ENCODE measurements around the gene ZNF148.

DNA sequence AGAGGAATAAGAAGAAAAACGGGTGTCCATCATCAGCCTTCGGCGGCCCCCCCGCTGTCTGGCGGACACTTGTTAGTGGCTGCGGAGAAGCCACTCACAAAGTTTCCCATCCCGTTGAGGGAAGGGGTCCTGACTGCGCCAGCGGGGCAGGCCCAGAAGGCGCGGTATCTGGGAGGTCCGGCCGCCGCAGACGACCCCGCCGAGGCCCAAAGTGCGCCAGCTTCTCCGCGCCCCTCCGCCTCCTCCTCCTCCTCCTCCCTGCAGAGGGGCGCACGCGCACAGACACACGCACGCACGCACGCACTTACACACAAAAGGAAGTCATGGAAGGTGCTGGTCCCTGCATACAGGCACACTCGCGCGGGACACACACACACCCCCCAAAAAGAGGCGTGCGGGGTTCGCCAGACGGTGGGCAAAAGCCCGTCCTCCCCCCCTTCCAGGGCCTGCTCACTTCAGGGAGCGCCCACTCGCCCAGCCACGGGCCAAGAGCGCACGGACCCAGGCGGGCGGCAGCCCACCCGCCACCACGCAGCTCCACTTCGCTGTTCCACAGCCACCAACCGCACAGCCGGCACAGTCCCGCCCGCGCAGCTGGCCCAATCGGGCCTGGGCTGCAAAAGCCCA, 18.0 kb downstream of the ZNF148 start:
- TF ChIP-seq, protein P1, sequence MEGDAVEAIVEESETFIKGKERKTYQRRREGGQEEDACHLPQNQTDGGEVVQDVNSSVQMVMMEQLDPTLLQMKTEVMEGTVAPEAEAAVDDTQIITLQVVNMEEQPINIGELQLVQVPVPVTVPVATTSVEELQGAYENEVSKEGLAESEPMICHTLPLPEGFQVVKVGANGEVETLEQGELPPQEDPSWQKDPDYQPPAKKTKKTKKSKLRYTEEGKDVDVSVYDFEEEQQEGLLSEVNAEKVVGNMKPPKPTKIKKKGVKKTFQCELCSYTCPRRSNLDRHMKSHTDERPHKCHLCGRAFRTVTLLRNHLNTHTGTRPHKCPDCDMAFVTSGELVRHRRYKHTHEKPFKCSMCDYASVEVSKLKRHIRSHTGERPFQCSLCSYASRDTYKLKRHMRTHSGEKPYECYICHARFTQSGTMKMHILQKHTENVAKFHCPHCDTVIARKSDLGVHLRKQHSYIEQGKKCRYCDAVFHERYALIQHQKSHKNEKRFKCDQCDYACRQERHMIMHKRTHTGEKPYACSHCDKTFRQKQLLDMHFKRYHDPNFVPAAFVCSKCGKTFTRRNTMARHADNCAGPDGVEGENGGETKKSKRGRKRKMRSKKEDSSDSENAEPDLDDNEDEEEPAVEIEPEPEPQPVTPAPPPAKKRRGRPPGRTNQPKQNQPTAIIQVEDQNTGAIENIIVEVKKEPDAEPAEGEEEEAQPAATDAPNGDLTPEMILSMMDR (IDR thresholded peaks at IDR 0.05), result no peak
- TF ChIP-seq, protein P2, sequence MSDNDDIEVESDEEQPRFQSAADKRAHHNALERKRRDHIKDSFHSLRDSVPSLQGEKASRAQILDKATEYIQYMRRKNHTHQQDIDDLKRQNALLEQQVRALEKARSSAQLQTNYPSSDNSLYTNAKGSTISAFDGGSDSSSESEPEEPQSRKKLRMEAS (IDR thresholded peaks at IDR 0.05), result peak; percentile 33; the same call in 1 of the 2 replicates
- TF ChIP-seq SMC3 (IDR thresholded peaks at IDR 0.05) (no peak), EHMT2 (IDR thresholded peaks at IDR 0.05; ENCODE audit: low read depth) (no peak), FOSL2 (IDR thresholded peaks at IDR 0.05) (no peak), FOSL2 (CRISPR knock-in tag; IDR thresholded peaks at IDR 0.05) (no peak), MYC (IDR thresholded peaks at IDR 0.05; ENCODE audit: borderline replicate concordance, low read length) (no peak), CEBPB (IDR thresholded peaks at IDR 0.05) (no peak), MAFK (IDR thresholded peaks at IDR 0.05; ENCODE audit: partially characterized antibody) (no peak), POLR2A (IDR thresholded peaks at IDR 0.05; ENCODE audit: low read length) (peak; percentile 43), CHD2 (IDR thresholded peaks at IDR 0.05; ENCODE audit: low read length, partially characterized antibody) (no peak)
- TF ChIP-seq, protein P3, sequence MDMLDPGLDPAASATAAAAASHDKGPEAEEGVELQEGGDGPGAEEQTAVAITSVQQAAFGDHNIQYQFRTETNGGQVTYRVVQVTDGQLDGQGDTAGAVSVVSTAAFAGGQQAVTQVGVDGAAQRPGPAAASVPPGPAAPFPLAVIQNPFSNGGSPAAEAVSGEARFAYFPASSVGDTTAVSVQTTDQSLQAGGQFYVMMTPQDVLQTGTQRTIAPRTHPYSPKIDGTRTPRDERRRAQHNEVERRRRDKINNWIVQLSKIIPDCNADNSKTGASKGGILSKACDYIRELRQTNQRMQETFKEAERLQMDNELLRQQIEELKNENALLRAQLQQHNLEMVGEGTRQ (IDR thresholded peaks at IDR 0.05), result no peak
